HG02588 (cell line): ENCODE measurements around the gene CDC42BPB.

Experiments
- ATAC-seq: cut with Tn5 transposase; IDR thresholded peaks from one replicate; pipeline ENCODE4 v1.9.1; 2021; ENCODE audit warnings: mild to moderate bottlenecking, moderate library complexity; ENCODE audit not compliant: unreplicated experiment

Gene CDC42BPB

GRCh38 chr14:102917469-102918211 is 139.7 kb downstream of the CDC42BPB start:
- no peak for ATAC-seq

- ATAC-seq, result no peak
Measured at GRCh38 chr14:102917056-102917385, 140.3 kb downstream of the CDC42BPB start.

- no peak for ATAC-seq
Measured at GRCh38 chr14:102916347-102917055, 140.8 kb downstream of the CDC42BPB start.

- no peak for ATAC-seq
Measured at GRCh38 chr14:102915292-102916110, 141.8 kb downstream of the CDC42BPB start.

GRCh38 chr14:102914474-102915291 is 142.7 kb downstream of the CDC42BPB start:
- no peak for ATAC-seq

GRCh38 chr14:102913341-102914211 is 143.8 kb downstream of the CDC42BPB start:
- ATAC-seq, result no peak

GRCh38 chr14:102911991-102912761 is 145.2 kb downstream of the CDC42BPB start:
- no peak for ATAC-seq

- ATAC-seq, result no peak
Measured at GRCh38 chr14:102911541-102911951, 145.8 kb downstream of the CDC42BPB start.

- ATAC-seq, result no peak
Measured at GRCh38 chr14:102910442-102910841, 146.9 kb downstream of the CDC42BPB start.

- no peak for ATAC-seq
Measured at GRCh38 chr14:102909911-102910310, 147.4 kb downstream of the CDC42BPB start.

- ATAC-seq, result no peak
Measured at GRCh38 chr14:102909462-102909861, 147.9 kb downstream of the CDC42BPB start.

GRCh38 chr14:102908766-102909455 is 148.4 kb downstream of the CDC42BPB start:
- ATAC-seq, result no peak

- ATAC-seq, result no peak
Measured at GRCh38 chr14:102907980-102908730, 149.2 kb downstream of the CDC42BPB start.

- ATAC-seq, result no peak
Measured at GRCh38 chr14:102907303-102907844, 150.0 kb downstream of the CDC42BPB start.

- ATAC-seq, result no peak
Measured at GRCh38 chr14:102906616-102907302, 150.6 kb downstream of the CDC42BPB start.

- no peak for ATAC-seq
Measured at GRCh38 chr14:102905116-102906108, 151.9 kb downstream of the CDC42BPB start.
